CD4-positive, alpha-beta T cell treated with Interferon alpha-2 for 1 hour (primary cell): ENCODE measurements around the gene RNF157.

Source experiments
- DNase-seq, 2 donors: peaks; one replicate each; pipeline ENCODE4 v3.0.0-alpha.2; 2020 to 2022

Gene RNF157

GRCh38 chr17:76270127-76270592, 29.9 kb upstream of the RNF157 start:
- no peak for DNase-seq

GRCh38 chr17:76268991-76269981, 29.0 kb upstream of the RNF157 start:
- DNase-seq: peak in 1 of 2 donors; percentile 33

DNA sequence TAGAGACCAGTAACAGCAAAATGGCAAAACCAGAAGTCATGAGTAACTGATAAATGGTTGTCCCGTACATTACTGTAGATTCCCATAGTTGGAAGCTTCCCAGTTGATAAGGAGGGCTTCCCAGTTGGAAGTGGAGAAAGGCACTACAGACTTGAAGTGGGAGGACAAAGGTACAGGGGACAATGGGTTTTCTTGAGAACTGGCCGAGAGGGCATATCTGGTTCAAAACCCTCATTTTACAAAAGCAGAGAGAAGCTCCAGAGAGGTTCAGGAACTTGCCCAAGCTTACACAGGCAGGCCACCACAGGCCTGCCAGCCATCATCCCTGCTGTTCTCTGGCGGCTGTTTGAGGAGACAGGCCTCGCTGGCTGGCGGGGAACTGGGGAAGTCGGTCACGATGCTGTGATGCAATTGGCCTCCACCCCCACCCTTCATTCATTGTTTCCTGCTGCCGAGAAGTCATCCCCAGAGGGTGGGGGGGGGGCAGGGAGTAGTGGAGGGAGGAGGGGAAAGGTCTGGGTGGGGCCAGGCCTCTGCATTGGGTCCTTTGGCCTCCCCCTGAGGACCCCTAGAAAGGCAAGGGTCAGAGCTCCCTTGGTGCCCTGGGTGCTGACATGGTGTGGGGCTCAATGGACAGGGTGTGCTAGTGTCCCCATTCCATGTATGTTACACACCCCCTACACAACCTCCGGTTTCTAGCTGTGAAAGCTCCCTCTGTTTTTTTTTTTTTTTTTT, 27.9 kb upstream of the RNF157 start:
- DNase-seq: peak; percentile 87

DNA sequence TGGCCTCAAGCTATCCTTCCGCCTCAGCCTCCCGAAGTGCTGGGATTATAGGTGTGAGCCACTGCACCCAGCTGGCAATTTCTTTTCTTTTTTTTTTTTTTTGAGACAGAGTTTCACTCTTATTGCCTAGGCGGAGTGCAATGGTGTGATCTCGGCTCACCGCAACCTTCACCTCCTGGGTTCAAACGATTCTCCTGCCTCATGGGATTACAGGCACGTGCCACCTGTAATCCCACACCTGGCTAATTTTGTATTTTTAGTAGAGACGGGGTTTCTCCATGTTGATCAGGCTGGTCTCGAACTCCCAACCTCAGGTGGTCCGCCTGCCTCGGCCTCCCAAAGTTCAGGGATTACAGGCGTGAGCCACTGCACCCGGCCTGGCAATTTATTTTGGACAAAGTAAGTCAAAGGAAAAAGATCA, 27.3 kb upstream of the RNF157 start:
- DNase-seq: peak in 1 of 2 donors; percentile 51

GRCh38 chr17:76267051-76267576, 26.8 kb upstream of the RNF157 start:
- no peak for DNase-seq

DNA sequence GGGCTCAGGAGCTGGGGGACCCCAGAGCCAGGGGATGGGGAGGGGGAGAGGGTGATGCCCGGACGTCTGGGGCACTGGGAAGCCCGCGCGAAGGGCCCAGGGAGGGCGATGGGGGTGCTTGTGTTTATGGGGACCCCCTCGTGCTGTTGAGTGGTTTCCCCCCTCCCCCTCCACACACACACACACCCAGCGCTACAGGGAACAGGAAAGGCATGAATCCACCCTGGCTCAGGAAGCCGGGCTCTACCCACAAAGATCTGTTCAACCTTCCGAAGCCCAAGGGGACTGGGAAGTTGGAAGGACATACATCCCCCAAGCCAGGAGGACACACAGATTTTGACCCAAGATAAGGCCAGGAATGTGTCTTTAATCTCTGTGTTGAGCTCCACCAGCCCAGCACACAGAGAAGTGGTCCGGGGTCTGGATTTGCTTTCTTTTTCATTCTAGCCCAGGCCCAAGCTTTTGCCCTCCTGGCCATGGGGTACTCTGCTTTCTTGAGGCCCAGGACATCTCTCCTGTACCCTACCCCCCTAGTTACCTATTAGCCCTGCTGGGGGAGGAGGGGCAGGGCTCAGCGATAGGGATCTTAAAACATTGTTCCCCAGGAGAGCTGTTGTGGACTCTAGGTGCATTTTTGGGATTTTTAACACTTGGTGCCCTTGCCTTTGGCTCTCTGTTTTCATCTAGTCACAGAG, 26.1 kb upstream of the RNF157 start:
- DNase-seq: peak in 1 of 2 donors; percentile 51

GRCh38 chr17:76265624-76266243, 25.4 kb upstream of the RNF157 start:
- peak; percentile 54 to 71 for DNase-seq

GRCh38 chr17:76264755-76265623, 24.7 kb upstream of the RNF157 start, which contains the start of gene UBALD2:
TSS of gene UBALD2 (plus strand) at chr17:76265348. CDS start at chr17:76265506, 158 bp downstream.
- DNase-seq: peak; percentile 99

DNA sequence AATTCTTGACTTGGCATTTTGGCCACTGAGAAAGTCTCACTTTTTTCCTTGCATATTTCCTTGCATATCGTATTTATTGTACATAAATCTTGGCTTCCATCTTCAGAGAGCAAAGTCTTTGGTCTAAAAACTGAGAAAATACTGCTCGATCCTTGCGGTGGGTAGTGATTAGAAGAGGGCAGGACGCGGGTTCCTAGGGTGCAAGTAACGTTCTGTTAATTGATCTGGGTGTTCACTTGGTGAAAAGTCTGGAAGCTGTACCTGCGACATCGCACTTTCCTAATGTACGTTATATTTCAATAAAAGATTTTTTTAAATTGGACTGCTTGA, 24.1 kb upstream of the RNF157 start:
- DNase-seq: no peak

DNA sequence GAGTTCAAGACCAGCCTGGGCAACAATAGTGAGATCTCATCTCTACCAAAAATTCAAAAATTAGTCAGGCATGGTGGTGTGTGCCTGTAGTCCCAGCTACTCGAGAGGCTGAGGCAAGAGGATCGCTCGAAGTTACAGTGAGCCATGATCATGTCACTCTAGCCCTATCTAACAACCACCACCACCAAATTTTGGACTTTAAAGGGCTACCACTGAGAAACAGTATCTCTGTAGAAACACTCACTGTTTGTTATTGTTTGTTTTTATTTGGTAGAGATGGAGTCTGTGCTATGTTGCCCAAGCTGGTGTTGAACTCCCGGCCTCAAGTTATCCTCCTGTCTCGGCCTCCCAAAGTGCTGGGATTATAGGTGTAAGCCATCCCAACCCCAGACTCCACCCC, 23.6 kb upstream of the RNF157 start:
- no peak for DNase-seq

- DNase-seq: peak in 1 of 2 donors; percentile 47
These were observed 22.5 kb upstream of the RNF157 start for GRCh38 chr17:76262732-76263344.

DNA sequence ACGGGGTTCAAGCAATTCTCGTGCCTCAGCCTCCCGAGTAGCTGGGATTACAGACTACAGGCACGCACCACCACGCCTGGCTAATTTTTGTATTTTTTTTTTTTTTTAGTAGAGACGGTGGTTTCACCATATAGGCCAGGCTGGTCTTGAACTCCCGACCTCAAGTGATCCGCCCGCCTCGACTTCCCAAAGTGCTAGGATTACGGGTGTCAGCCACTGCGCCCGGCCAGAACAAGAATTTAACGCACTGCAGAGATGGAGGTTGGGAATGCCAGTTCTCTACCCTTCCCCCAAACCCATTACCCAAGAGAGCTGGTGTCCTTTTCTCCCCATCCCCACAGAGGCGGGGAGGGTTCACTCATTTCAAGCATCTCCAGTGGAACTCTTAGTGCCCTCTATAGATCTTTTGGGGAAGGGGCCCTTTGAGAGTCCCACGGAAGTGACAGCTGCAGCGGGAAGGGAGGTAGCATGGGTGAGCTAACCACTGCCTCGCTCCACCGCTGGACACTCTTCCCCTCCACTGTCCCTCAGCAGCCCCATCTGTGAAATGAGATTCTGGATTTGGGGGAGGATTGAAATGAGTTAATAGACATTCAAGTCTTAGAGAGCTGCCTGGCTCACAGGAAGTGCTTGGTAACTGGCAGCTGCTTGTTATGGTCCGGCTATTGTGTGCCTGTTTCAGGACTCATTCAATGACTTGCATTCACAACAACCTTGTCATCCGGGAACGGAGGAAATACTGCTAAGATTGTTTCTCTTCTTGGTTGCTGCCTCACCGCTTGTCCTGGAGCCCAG, 21.3 kb upstream of the RNF157 start:
- no peak for DNase-seq

DNA sequence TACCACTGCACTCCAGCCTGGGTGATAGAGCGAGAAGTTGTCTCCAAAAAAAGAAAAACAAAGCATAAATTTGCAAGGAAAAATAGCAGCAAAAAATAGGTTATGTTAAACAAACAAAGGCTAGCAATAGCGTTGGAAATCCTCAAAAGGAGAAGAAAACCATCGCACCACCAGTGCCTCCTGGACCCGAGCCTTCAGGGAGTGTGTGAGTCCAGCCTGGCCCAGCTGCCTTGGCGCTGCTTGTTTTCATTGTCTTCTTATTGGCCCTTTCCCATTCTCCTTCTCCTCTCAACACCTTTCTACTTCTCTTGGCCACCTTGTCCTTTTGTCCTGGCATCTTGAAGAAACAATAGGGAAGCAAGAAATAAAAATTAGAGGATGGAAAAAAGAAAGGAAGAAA, 20.4 kb upstream of the RNF157 start:
- no peak for DNase-seq

- no peak for DNase-seq
These were observed 19.9 kb upstream of the RNF157 start for GRCh38 chr17:76260220-76260619.

DNA sequence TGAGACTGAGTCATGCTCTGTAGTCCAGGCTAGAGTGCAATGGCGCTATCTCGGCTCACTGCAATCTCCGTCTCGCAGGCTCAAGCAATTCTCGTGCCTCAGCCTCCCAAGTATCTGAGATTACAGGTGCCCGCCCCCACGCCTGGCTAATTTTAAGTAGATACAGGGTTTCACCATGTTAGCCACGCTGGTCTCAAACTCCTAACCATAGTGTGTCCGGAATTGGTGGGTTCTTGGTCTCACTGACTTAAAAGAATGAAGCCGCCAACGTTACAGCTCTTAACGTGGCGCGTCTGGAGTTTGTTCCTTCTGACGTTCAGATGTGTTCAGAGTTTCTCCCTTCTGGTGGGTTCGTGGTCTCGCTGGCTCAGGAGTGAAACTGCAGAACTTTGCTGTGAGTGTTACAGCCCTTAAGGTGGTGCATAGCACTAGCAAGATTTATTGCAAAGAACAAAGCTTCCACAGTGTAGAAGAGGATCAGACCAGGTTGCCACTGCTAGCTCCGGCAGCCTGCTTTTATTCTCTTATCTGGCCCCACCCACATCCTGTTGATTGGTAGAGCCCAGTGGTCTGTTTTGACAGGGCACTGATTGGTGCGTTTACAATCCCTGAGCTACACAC, 16.2 kb upstream of the RNF157 start:
- DNase-seq: peak; percentile 59 to 73

DNA sequence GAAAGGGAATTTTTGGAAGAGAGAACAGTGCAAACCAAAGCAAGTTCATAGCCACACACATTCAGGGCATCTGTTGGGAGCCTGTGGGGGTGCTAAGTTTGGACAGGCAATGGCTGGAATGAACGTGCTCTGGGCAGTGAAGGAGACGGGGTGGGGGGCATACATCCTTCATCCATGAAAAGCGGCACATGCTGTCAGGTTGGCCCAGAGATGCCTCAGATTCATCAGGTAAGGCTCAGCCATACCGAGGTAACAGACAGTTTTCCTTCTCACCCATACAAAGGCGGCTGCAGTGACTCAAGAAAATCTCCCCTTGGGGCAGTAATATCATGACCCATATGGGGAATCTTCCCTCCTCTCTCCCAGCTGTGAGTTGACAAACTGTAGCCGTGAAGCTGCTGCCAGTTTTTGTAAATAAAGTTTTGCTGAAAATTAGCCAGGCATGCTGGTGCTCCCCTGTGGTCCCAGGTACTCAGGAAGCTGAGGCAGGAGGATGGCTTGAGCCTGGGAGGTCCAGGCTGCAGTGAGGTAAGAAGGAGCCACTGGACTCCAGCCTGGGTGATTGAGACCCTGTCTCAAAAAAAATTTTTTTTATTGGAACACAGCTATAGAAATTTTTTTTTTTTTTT, 15.6 kb upstream of the RNF157 start:
- DNase-seq: no peak

- DNase-seq: no peak
These were observed 14.0 kb upstream of the RNF157 start for GRCh38 chr17:76254275-76254674.

GRCh38 chr17:76253841-76254240, 13.5 kb upstream of the RNF157 start:
- no peak for DNase-seq
